OCI-LY7 (cell line): ENCODE measurements around the gene COBL. TPM values are rescaled to one million over a fixed set of nuclear protein-coding genes. Genes with fewer than 3 reads are reported as not detected.

Experiments
- BruUV-seq: library from RNA; stranded (reverse); fragments of 400-500 nt; replicated peaks from 2 replicates; lab custom pipeline; 2021; lab: Mats Ljungman, UMichigan
- CTCF ChIA-PET: fragments of 300-600 bp; sonication (Branson Sonifier 250); formaldehyde crosslinking; loops from one replicate; lab custom pipeline; 2022; ENCODE audit warnings: antibody characterized with exemption; ENCODE audit not compliant: unreplicated experiment; lab: Charles Lee
- POLR2A ChIA-PET: fragments of 300-600 bp; sonication (Branson Sonifier 250); formaldehyde crosslinking; loops from one replicate; lab custom pipeline; 2022; ENCODE audit warnings: antibody characterized with exemption; lab: Charles Lee
- DNase-seq: peaks from one replicate; pipeline ENCODE4 v3.0.0-alpha.2; 2015; ENCODE audit warnings: low spot score
- H2AFZ ChIP-seq: fragments of 200-600 bp; sonication (generic), shearing (Covaris generic); 2 replicates; pipeline ENCODE4 v1.6.1; 2014; ENCODE audit warnings: mild to moderate bottlenecking, antibody characterized with exemption, low read length, moderate library complexity
- H3K27ac ChIP-seq: fragments of 200-600 bp; sonication (generic); 2 replicates; pipeline ENCODE4 v1.5.1; 2014; ENCODE audit warnings: mixed run types, low read depth, mild to moderate bottlenecking, moderate library complexity, low read length, inconsistent platforms; ENCODE audit not compliant: poor library complexity, severe bottlenecking
- H3K36me3 ChIP-seq: fragments of 200-600 bp; sonication (generic); 2 replicates; pipeline ENCODE4 v1.6.1; 2014; ENCODE audit warnings: mild to moderate bottlenecking, antibody characterized with exemption, low read length, moderate library complexity, mixed read lengths; ENCODE audit not compliant: insufficient read depth
- H3K4me1 ChIP-seq: fragments of 200-600 bp; sonication (generic); 2 replicates; pipeline ENCODE4 v1.5.1; 2014; ENCODE audit warnings: mild to moderate bottlenecking, low read length; ENCODE audit not compliant: insufficient read depth, poor library complexity, severe bottlenecking
- H3K4me2 ChIP-seq: fragments of 200-600 bp; sonication (generic); 2 replicates; pipeline ENCODE4 v1.6.1; 2014; ENCODE audit warnings: mild to moderate bottlenecking, low read length
- H3K4me3 ChIP-seq: fragments of 200-600 bp; sonication (generic); 2 replicates; pipeline ENCODE4 v1.5.1; 2014; ENCODE audit warnings: mild to moderate bottlenecking, low read depth, low read length; ENCODE audit not compliant: poor library complexity, severe bottlenecking
- H3K79me2 ChIP-seq: fragments of 200-600 bp; sonication (generic); 2 replicates; pipeline ENCODE4 v1.6.1; 2016; ENCODE audit warnings: low read depth, mild to moderate bottlenecking, low read length, moderate library complexity, mixed read lengths; ENCODE audit not compliant: insufficient read depth
- H3K9me2 ChIP-seq: fragments of 200-600 bp; sonication (generic); 2 replicates; pipeline ENCODE4 v1.6.1; 2016; ENCODE audit warnings: mild to moderate bottlenecking, low read length, mixed read lengths; ENCODE audit not compliant: insufficient read depth
- H3K9me3 ChIP-seq: fragments of 200-600 bp; sonication (generic); 2 replicates; pipeline ENCODE4 v1.6.1; 2014; ENCODE audit warnings: mild to moderate bottlenecking, mixed run types, low read length, mixed read lengths
- H4K20me1 ChIP-seq: fragments of 200-600 bp; sonication (generic); 2 replicates; pipeline ENCODE4 v1.6.1; 2014; ENCODE audit warnings: mild to moderate bottlenecking, antibody characterized with exemption, low read length, moderate library complexity, mixed read lengths; ENCODE audit not compliant: insufficient read depth
- EZH2phosphoT487 ChIP-seq: fragments of 200-600 bp; sonication (generic); IDR thresholded peaks from 2 replicates; pipeline ENCODE4 v1.6.1; 2018; ENCODE audit warnings: low read depth, borderline replicate concordance, mild to moderate bottlenecking, mixed run types, antibody characterized with exemption, low read length, moderate library complexity, mixed read lengths
- intact Hi-C: fragments of 100-400 bp; cut with micrococcal nuclease; formaldehyde crosslinking; loops from one replicate; pipeline ENCODE4 v1.10.0; 2022; ENCODE audit not compliant: unreplicated experiment
- total RNA-seq, 2 experiments: library from RNA; depleted of rRNA in 1 of 2; stranded (reverse); fragments of >200 nt in 1 of 2; shearing (Covaris generic) in 1 of 2; gene quantifications; 2 replicates each; pipeline ENCODE4 v1.2.3, GENCODE V29; 2014 to 2022
- TF ChIP-seq, protein P1 (sequence below): fragments of 200-600 bp; sonication (generic); conservative IDR thresholded peaks from 2 replicates; pipeline ENCODE4 v1.5.1; 2014; ENCODE audit warnings: mild to moderate bottlenecking, antibody characterized with exemption, low read length, moderate library complexity, mixed read lengths

Gene COBL
- total RNA-seq, 2 experiments from 2014 or later, result not detected

DNA sequence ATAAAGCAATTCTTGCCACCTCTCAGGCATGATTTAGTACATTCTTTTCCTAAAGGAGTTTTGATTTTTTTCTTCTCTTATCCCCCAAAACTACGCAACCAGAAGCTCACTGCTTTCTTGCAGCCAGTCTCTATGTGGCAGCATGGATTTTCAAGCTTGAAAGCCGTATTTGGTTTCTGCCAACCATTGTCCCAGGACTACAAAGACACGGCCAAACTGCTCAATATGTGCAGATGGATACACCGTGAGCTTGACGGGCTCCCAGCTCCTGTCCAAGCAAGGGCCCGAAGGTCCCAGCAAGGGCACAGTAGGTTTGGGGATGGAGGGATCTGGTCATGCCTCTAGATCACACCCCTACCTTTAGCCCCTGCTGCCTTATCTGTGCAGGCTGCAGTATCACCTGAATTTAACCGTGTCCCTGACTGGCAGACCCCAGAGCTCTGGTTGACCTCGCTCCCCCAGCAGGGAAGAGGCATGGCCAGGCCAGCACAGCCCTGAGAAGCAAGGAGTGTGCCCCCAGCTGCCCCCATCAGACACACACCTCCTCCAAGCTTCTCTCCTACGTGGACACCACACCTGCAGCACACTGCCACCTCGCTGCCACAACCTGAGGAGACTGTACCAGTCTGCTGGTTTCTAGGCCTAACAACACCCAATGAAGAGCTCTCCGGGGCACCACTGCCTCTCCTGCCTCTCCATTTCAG, 86.8 kb downstream of the COBL start:
- ChIA-PET POLR2A (interaction anchor here (0.8 to 1.4 kb wide), 2 partner anchors 14 to 15 kb away, joined by 3 to 5 read pairs; no protein-coding TSS in a partner anchor), CTCF (no interaction called here)
- intact Hi-C loops, result no loop called here
- DNase-seq, result no peak
- H2AFZ ChIP-seq, result no peak overlapping the region
- no peaks in the 10 kb centered on the region for H3K9me2 ChIP-seq
- TF ChIP-seq EZH2phosphoT487, result no peak
- TF ChIP-seq, protein P1, sequence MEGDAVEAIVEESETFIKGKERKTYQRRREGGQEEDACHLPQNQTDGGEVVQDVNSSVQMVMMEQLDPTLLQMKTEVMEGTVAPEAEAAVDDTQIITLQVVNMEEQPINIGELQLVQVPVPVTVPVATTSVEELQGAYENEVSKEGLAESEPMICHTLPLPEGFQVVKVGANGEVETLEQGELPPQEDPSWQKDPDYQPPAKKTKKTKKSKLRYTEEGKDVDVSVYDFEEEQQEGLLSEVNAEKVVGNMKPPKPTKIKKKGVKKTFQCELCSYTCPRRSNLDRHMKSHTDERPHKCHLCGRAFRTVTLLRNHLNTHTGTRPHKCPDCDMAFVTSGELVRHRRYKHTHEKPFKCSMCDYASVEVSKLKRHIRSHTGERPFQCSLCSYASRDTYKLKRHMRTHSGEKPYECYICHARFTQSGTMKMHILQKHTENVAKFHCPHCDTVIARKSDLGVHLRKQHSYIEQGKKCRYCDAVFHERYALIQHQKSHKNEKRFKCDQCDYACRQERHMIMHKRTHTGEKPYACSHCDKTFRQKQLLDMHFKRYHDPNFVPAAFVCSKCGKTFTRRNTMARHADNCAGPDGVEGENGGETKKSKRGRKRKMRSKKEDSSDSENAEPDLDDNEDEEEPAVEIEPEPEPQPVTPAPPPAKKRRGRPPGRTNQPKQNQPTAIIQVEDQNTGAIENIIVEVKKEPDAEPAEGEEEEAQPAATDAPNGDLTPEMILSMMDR, result no peak
- H3K27ac ChIP-seq, result no peak overlapping the region
- H3K4me3 ChIP-seq, result no peak overlapping the region
- H3K36me3 ChIP-seq, result no peaks in the 10 kb centered on the region
- H4K20me1 ChIP-seq, result no peaks in the 10 kb centered on the region
- H3K4me1 ChIP-seq, result no peaks in the 10 kb centered on the region
- H3K9me3 ChIP-seq, result no peaks in the 10 kb centered on the region
- no peak overlapping the region for H3K4me2 ChIP-seq
- H3K79me2 ChIP-seq, result no peaks in the 10 kb centered on the region
- no TSS peak for BruUV-seq

DNA sequence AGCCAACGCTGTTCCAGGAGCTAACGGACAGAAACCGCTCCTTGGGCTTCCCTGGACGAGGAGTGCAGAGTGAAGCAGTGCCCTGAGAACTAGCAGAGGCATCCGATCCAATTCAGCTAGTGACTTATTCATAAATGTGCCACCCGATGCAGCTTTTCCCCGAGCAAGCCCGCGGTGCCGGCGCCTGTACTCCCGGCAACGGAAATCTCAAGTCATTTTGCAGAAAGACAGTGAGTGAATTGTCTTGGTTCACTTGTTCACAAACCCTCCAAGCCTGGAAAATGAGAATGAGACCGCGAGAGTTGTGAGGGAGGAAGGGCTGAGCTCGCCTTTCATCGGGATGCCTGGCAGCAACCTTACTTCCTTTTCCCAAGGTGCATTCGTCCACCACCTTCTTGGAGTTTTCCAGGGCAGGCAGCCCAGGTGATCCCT, 87.5 kb downstream of the COBL start:
- no peak overlapping the region for H3K4me2 ChIP-seq
- CTCF ChIA-PET, result no interaction called here
- no peak overlapping the region for H3K27ac ChIP-seq
- H3K4me3 ChIP-seq, result no peak overlapping the region
- H3K9me2 ChIP-seq, result no peaks in the 10 kb centered on the region
- H2AFZ ChIP-seq, result no peak overlapping the region
- H3K9me3 ChIP-seq, result no peaks in the 10 kb centered on the region
- intact Hi-C loops, result no loop called here
- no peaks in the 10 kb centered on the region for H3K4me1 ChIP-seq
- no peak for DNase-seq
- no peaks in the 10 kb centered on the region for H4K20me1 ChIP-seq
- H3K36me3 ChIP-seq, result no peaks in the 10 kb centered on the region
- BruUV-seq, result no TSS peak
- POLR2A ChIA-PET, result interaction anchor here (0.8 to 1.4 kb wide), 2 partner anchors 14 kb away, joined by 3 to 5 read pairs; no protein-coding TSS in a partner anchor
- H3K79me2 ChIP-seq, result no peaks in the 10 kb centered on the region
- TF ChIP-seq, protein P1, result no peak
- no peak for TF ChIP-seq EZH2phosphoT487

DNA sequence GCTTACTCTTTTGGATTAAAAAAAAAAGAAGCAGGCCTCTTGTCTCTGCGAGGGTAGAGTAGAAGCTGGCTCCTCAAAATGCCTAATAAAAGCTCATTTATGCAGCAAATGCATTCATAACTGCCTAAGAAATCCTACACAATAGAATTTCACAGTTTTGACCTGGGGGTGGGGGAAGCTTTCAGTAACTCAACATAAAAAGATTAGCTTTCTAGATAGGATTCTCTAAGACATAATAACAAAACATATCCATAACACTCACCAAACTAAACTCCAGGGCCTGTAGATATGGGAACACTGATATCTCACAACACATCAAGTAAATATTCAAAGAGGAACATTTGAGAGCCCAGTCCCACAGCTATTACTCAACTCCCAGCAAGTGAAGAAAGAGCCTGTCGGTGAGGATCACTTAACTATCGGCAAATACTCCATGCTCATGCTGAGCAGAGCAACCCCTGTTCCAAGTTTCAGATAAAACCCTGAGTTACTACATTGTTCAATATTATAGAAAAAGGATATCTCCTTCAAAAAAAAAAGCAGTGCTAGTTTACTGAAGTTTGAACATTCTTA, 88.1 kb downstream of the COBL start:
- Histone ChIP-seq H2AFZ (no peak overlapping the region), H3K9me2 (no peaks in the 10 kb centered on the region), H3K4me2 (no peak overlapping the region), H3K27ac (no peak overlapping the region), H3K4me1 (no peaks in the 10 kb centered on the region), H3K79me2 (no peaks in the 10 kb centered on the region), H4K20me1 (no peaks in the 10 kb centered on the region), H3K4me3 (no peak overlapping the region), H3K36me3 (no peaks in the 10 kb centered on the region), H3K9me3 (no peaks in the 10 kb centered on the region)
- no TSS peak for BruUV-seq
- intact Hi-C loops, result no loop called here
- POLR2A ChIA-PET, result no interaction called here
- CTCF ChIA-PET, result no interaction called here
- no peak for TF ChIP-seq EZH2phosphoT487
- DNase-seq, result no peak
